GM23338 (cell line): ENCODE results near the gene NRP2. TPM values are rescaled to one million over a fixed set of nuclear protein-coding genes. Genes with fewer than 3 reads are reported as not detected.

Experiments used
- ATAC-seq: fragments of 200-7000 bp; cut with Tn5 transposase; 3 replicates; pipeline ENCODE4 v1.9.1; 2020
- DNase-seq: peaks from one replicate; pipeline ENCODE4 v3.0.0-alpha.2; 2015; ENCODE audit warnings: low spot score
- H2AFZ ChIP-seq: fragments of 200-600 bp; sonication (generic); 2 replicates; pipeline ENCODE4 v1.8.0; 2016; ENCODE audit warnings: antibody characterized with exemption, mild to moderate bottlenecking, moderate library complexity
- H3F3A ChIP-seq: fragments of 200-600 bp; sonication (generic); replicated peaks from 2 replicates; pipeline ENCODE4 v1.8.0; 2017; ENCODE audit warnings: antibody characterized with exemption, mixed run types, low read depth
- H3K27ac ChIP-seq: fragments of 200-600 bp; sonication (generic); 2 replicates; pipeline ENCODE4 v1.6.1; 2016; ENCODE audit warnings: low read depth
- H3K27me3 ChIP-seq: fragments of 200-600 bp; sonication (generic); 2 replicates; pipeline ENCODE4 v1.8.0; 2016; ENCODE audit warnings: mild to moderate bottlenecking, mixed run types, moderate library complexity; ENCODE audit not compliant: insufficient read depth
- H3K36me3 ChIP-seq: fragments of 200-600 bp; sonication (generic); 2 replicates; pipeline ENCODE4 v1.8.0; 2016; ENCODE audit warnings: mild to moderate bottlenecking; ENCODE audit not compliant: insufficient read depth
- H3K4me1 ChIP-seq: fragments of 200-600 bp; sonication (generic); 2 replicates; pipeline ENCODE4 v1.8.0; 2016; ENCODE audit warnings: mild to moderate bottlenecking, moderate library complexity; ENCODE audit not compliant: insufficient read depth
- H3K4me2 ChIP-seq: fragments of 200-600 bp; sonication (generic); 2 replicates; pipeline ENCODE4 v1.7.1; 2017; ENCODE audit warnings: mixed run types
- H3K4me3 ChIP-seq: fragments of 200-600 bp; sonication (generic); 2 replicates; pipeline ENCODE4 v1.6.1; 2016; ENCODE audit warnings: mixed run types
- H3K79me2 ChIP-seq: fragments of 200-600 bp; sonication (generic); replicated peaks from 2 replicates; pipeline ENCODE4 v1.8.0; 2017; ENCODE audit warnings: mild to moderate bottlenecking; ENCODE audit not compliant: insufficient read depth
- H3K9me2 ChIP-seq: fragments of 200-600 bp; sonication (generic); 2 replicates; pipeline ENCODE4 v1.8.0; 2017; ENCODE audit not compliant: insufficient read depth
- H4K20me1 ChIP-seq: fragments of 200-600 bp; sonication (generic); replicated peaks from 2 replicates; pipeline ENCODE4 v1.8.0; 2017; ENCODE audit warnings: mild to moderate bottlenecking; ENCODE audit not compliant: insufficient read depth
- H3K27ac Mint-ChIP-seq: 2 replicates; pipeline ENCODE4 v1.8.0; 2020; ENCODE audit warnings: inconsistent platforms, mild to moderate bottlenecking, moderate library complexity, mixed read lengths
- H3K27me3 Mint-ChIP-seq: 3 replicates; pipeline ENCODE4 v1.8.0; 2022; ENCODE audit warnings: low read depth, mild to moderate bottlenecking, moderate library complexity, mixed read lengths, inconsistent platforms; ENCODE audit not compliant: insufficient read depth, poor library complexity
- H3K36me3 Mint-ChIP-seq: 3 replicates; pipeline ENCODE4 v1.8.0; 2021; ENCODE audit warnings: low read depth, mild to moderate bottlenecking, inconsistent platforms, moderate library complexity, mixed read lengths
- H3K4me1 Mint-ChIP-seq: 3 replicates; pipeline ENCODE4 v1.8.0; 2020; ENCODE audit warnings: mild to moderate bottlenecking, inconsistent platforms, mixed read lengths
- H3K4me3 Mint-ChIP-seq: 3 replicates; pipeline ENCODE4 v1.8.0; 2021; ENCODE audit warnings: moderate library complexity, mild to moderate bottlenecking, inconsistent platforms, mixed read lengths
- H3K9me3 Mint-ChIP-seq: 3 replicates; pipeline ENCODE4 v1.8.0; 2020; ENCODE audit warnings: moderate library complexity, mild to moderate bottlenecking, inconsistent platforms, mixed read lengths
- CREB1 ChIP-seq: fragments of 250-450 bp; sonication (Bioruptor Pico); IDR thresholded peaks from 2 replicates; pipeline ENCODE4 v1.5.0; 2020; ENCODE audit warnings: low read depth, mild to moderate bottlenecking, moderate library complexity
- NANOG ChIP-seq: IDR thresholded peaks from 2 replicates; pipeline ENCODE4 v1.6.1; 2016; ENCODE audit warnings: antibody characterized with exemption, borderline replicate concordance
- POLR2AphosphoS5 ChIP-seq: IDR thresholded peaks from 2 replicates; pipeline ENCODE4 v1.6.1; 2016; ENCODE audit warnings: antibody characterized with exemption, low read depth
- STAT1 ChIP-seq: IDR thresholded peaks from one replicate; pipeline ENCODE4 v1.6.1; 2016; ENCODE audit warnings: antibody characterized with exemption; ENCODE audit not compliant: unreplicated experiment
- ZNF114 ChIP-seq: fragments of 250-450 bp; sonication (Bioruptor Pico); IDR thresholded peaks from 2 replicates; pipeline ENCODE4 v1.5.0; 2020; ENCODE audit warnings: mild to moderate bottlenecking, moderate library complexity
- ZNF331 ChIP-seq: fragments of 250-450 bp; sonication (Bioruptor Pico); IDR thresholded peaks from 2 replicates; pipeline ENCODE4 v1.5.0; 2020; ENCODE audit warnings: low read depth, mild to moderate bottlenecking, moderate library complexity
- ZNF462 ChIP-seq: fragments of 250-450 bp; sonication (Bioruptor Pico); IDR thresholded peaks from 2 replicates; pipeline ENCODE4 v1.5.0; 2020; ENCODE audit warnings: mild to moderate bottlenecking, moderate library complexity
- polyA plus RNA-seq: library from polyadenylated mRNA; unstranded; fragments of >200 nt; fragmentation: Nextera tagmentation; extraction: Ambion mirVana; gene quantifications from 2 replicates; pipeline ENCODE4 v1.2.1, GENCODE V29; 2016
- total RNA-seq: library from RNA; depleted of rRNA; stranded (reverse); fragments of >200 nt; shearing (Covaris generic); gene quantifications from 2 replicates; pipeline ENCODE4 v1.2.3, GENCODE V29; 2014
- TF ChIP-seq, protein P1 (sequence below): IDR thresholded peaks from one replicate; pipeline ENCODE4 v1.6.1; 2018; ENCODE audit warnings: antibody characterized with exemption; ENCODE audit not compliant: unreplicated experiment
- TF ChIP-seq, protein P2 (sequence below): IDR thresholded peaks from 2 replicates; pipeline ENCODE4 v1.6.1; 2016; ENCODE audit warnings: antibody characterized with exemption

Gene NRP2
- total and polyA plus RNA-seq, 2 experiments from 2014 or later, result 18.4 to 22.0 TPM

DNA sequence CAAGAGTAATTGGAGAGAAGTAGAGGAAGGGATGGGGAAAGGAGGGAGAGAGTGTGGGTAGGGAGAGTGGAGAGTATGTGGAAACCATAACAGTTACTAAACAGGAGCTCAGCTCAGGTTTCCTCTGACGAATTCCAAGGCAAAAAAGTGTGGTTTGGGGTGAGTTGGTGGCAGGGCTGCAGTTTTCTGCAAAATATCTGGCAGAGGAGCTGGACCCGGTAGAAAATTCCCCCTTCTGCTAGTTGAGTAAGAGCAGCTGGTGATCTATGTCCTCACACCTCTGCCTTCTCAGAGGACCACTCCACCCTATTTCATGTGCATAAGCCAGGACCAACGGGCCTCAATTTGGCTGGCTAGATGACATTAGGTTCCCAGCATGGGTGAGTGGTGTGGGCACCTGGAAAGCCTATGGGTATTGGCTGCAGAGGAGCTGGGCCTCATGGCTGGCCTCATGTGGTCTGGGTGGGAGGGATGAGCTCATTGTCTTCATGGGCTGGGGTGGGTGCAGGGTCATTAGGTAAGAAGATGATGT lies 13.2 kb downstream of the NRP2 start:
- no peak overlapping the region for H2AFZ ChIP-seq
- H3K4me3 ChIP-seq, result no peak overlapping the region
- no peaks in the 10 kb centered on the region for H3F3A ChIP-seq
- H3K4me2 ChIP-seq, result 0 out of 2 replicates have a peak overlapping the region, but pooled peaks have one; percentile 61
- H3K9me2 ChIP-seq, result no peaks in the 10 kb centered on the region
- ATAC-seq (peak; percentile 13; the same call in 1 of the 3 replicates), DNase-seq (no peak)
- peaks cover 10% of the 10 kb centered on the region for H3K27me3 Mint-ChIP-seq
- H3K27ac ChIP-seq, result no peak overlapping the region
- H4K20me1 ChIP-seq, result no peaks in the 10 kb centered on the region
- peak overlapping the region; percentile 43; the same call in 1 of the 2 replicates for H3K27ac Mint-ChIP-seq
- no peaks in the 10 kb centered on the region for H3K9me3 Mint-ChIP-seq
- H3K4me3 Mint-ChIP-seq, result no peak overlapping the region
- H3K79me2 ChIP-seq, result peaks cover 7% of the 10 kb centered on the region; the same call in 1 of the 2 replicates
- H3K27me3 ChIP-seq, result no peaks in the 10 kb centered on the region
- peaks cover 73% of the 10 kb centered on the region for H3K4me1 Mint-ChIP-seq
- peaks cover 18% of the 10 kb centered on the region for H3K36me3 Mint-ChIP-seq
- no peaks in the 10 kb centered on the region for H3K36me3 ChIP-seq
- TF ChIP-seq CREB1 (CRISPR knock-in tag) (no peak), STAT1 (no peak), ZNF462 (no peak), ZNF114 (no peak), NANOG (no peak), POLR2AphosphoS5 (no peak), ZNF331 (CRISPR knock-in tag) (no peak)
- TF ChIP-seq, protein P1, sequence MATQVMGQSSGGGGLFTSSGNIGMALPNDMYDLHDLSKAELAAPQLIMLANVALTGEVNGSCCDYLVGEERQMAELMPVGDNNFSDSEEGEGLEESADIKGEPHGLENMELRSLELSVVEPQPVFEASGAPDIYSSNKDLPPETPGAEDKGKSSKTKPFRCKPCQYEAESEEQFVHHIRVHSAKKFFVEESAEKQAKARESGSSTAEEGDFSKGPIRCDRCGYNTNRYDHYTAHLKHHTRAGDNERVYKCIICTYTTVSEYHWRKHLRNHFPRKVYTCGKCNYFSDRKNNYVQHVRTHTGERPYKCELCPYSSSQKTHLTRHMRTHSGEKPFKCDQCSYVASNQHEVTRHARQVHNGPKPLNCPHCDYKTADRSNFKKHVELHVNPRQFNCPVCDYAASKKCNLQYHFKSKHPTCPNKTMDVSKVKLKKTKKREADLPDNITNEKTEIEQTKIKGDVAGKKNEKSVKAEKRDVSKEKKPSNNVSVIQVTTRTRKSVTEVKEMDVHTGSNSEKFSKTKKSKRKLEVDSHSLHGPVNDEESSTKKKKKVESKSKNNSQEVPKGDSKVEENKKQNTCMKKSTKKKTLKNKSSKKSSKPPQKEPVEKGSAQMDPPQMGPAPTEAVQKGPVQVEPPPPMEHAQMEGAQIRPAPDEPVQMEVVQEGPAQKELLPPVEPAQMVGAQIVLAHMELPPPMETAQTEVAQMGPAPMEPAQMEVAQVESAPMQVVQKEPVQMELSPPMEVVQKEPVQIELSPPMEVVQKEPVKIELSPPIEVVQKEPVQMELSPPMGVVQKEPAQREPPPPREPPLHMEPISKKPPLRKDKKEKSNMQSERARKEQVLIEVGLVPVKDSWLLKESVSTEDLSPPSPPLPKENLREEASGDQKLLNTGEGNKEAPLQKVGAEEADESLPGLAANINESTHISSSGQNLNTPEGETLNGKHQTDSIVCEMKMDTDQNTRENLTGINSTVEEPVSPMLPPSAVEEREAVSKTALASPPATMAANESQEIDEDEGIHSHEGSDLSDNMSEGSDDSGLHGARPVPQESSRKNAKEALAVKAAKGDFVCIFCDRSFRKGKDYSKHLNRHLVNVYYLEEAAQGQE, result no peak
- TF ChIP-seq, protein P2, sequence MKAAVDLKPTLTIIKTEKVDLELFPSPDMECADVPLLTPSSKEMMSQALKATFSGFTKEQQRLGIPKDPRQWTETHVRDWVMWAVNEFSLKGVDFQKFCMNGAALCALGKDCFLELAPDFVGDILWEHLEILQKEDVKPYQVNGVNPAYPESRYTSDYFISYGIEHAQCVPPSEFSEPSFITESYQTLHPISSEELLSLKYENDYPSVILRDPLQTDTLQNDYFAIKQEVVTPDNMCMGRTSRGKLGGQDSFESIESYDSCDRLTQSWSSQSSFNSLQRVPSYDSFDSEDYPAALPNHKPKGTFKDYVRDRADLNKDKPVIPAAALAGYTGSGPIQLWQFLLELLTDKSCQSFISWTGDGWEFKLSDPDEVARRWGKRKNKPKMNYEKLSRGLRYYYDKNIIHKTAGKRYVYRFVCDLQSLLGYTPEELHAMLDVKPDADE, result no peak
- H3K4me1 ChIP-seq, result peaks cover 37% of the 10 kb centered on the region
